SU-DHL-6 (cell line): ENCODE results near the gene CCM2.

Experiments used
- EZH2phosphoT487 ChIP-seq: fragments of 200-600 bp; sonication (generic), shearing (Covaris generic); conservative IDR thresholded peaks from 2 replicates; pipeline ENCODE4 v1.6.1; 2018; ENCODE audit warnings: mild to moderate bottlenecking, antibody characterized with exemption, low read length, moderate library complexity, mixed read lengths
- TF ChIP-seq, protein P1 (sequence below): fragments of 200-600 bp; sonication (generic); IDR thresholded peaks from one replicate; pipeline ENCODE4 v1.5.1; 2017; ENCODE audit warnings: antibody characterized with exemption, mild to moderate bottlenecking, low read length, moderate library complexity; ENCODE audit not compliant: insufficient read depth, poor library complexity, severe bottlenecking

- TF ChIP-seq, protein P1, sequence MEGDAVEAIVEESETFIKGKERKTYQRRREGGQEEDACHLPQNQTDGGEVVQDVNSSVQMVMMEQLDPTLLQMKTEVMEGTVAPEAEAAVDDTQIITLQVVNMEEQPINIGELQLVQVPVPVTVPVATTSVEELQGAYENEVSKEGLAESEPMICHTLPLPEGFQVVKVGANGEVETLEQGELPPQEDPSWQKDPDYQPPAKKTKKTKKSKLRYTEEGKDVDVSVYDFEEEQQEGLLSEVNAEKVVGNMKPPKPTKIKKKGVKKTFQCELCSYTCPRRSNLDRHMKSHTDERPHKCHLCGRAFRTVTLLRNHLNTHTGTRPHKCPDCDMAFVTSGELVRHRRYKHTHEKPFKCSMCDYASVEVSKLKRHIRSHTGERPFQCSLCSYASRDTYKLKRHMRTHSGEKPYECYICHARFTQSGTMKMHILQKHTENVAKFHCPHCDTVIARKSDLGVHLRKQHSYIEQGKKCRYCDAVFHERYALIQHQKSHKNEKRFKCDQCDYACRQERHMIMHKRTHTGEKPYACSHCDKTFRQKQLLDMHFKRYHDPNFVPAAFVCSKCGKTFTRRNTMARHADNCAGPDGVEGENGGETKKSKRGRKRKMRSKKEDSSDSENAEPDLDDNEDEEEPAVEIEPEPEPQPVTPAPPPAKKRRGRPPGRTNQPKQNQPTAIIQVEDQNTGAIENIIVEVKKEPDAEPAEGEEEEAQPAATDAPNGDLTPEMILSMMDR: no peak
- no peak for TF ChIP-seq EZH2phosphoT487
Measured at GRCh38 chr7:44994877-44995554, 5.0 kb upstream of the CCM2 start.
